ENCODE measurements around the gene FSD1L.

FSD1L gene

DNA sequence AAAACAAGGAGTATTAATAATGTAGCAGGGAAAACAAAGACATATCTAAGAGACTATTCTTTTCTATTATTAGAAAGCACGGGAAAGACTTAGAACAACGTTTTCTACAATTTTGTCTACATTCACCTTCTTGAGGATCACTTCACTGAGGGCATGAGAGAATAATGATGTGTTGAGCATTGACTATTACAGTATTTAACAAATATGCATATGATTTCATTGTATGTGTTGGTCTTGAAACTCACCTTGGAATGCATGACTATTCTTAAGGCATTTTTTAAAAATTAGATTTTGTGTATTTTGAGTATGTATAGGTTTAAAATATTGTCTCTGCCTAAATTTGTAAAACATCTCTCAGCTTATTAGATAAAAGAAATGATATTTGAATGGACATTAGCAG is 1.2 kb downstream of the FSD1L start:
- no peak for TF ChIP-seq CTCF (conservative IDR thresholded peaks at IDR 0.05; ENCODE audit: low read depth, low read length)
- H3K27ac ChIP-seq, result no peak overlapping the region
- peak overlapping the region; percentile 84 for H3K4me2 ChIP-seq
- H3K4me1 ChIP-seq (ENCODE audit: low read depth, poor library complexity, severe bottlenecking), result peaks cover 14% of the 10 kb centered on the region
- no peak overlapping the region for H3K9ac ChIP-seq
- no peak overlapping the region for H2AFZ ChIP-seq (ENCODE audit: low read depth)
- no peaks in the 10 kb centered on the region for H3K36me3 ChIP-seq (ENCODE audit: insufficient read depth)
- no peak overlapping the region for H3K4me3 ChIP-seq (IDR thresholded peaks at IDR 0.05; ENCODE audit: insufficient read depth, low read depth, low read length)
- no peaks in the 10 kb centered on the region for H3K27me3 ChIP-seq (ENCODE audit: insufficient read depth, low read depth)
- peaks cover 4% of the 10 kb centered on the region; the same call in 1 of the 2 replicates for H3K79me2 ChIP-seq (ENCODE audit: insufficient read depth, low read depth)
- H4K20me1 ChIP-seq (ENCODE audit: insufficient read depth), result no peaks in the 10 kb centered on the region

DNA sequence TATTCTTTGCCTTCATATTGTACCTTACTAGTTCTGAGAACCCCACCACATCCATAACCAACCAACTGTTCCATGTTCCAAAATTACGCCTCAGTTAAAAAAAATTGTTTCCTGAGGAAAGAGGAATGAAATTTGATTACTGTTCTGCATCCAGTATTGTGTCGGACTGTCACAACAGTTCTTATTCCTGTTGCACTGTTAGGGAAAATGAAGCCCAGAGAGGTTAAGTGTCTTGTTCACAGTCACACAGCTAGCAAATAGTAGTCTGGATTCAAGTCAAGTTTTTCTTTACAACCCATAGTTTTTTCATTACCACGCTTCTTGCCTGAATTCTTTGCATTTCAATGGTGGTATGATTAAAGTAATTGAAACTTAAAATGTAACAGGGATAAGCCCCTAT is 4.4 kb downstream of the FSD1L start:
- H3K4me3 ChIP-seq (IDR thresholded peaks at IDR 0.05; ENCODE audit: insufficient read depth, low read depth, low read length), result no peak overlapping the region
- H3K36me3 ChIP-seq (ENCODE audit: insufficient read depth), result no peaks in the 10 kb centered on the region
- H3K4me1 ChIP-seq (ENCODE audit: low read depth, poor library complexity, severe bottlenecking), result peaks cover 14% of the 10 kb centered on the region
- TF ChIP-seq CTCF (conservative IDR thresholded peaks at IDR 0.05; ENCODE audit: low read depth, low read length), result no peak
- no peak overlapping the region for H2AFZ ChIP-seq (ENCODE audit: low read depth)
- no peak overlapping the region for H3K4me2 ChIP-seq
- no peaks in the 10 kb centered on the region for H3K27me3 ChIP-seq (ENCODE audit: insufficient read depth, low read depth)
- no peak overlapping the region for H3K9ac ChIP-seq
- H4K20me1 ChIP-seq (ENCODE audit: insufficient read depth), result no peaks in the 10 kb centered on the region
- H3K27ac ChIP-seq, result no peak overlapping the region
- peaks cover 4% of the 10 kb centered on the region; the same call in 1 of the 2 replicates for H3K79me2 ChIP-seq (ENCODE audit: insufficient read depth, low read depth)

- no peaks in the 10 kb centered on the region for H3K4me1 ChIP-seq (ENCODE audit: low read depth, poor library complexity, severe bottlenecking)
- no peak overlapping the region for H3K9ac ChIP-seq
- H3K79me2 ChIP-seq (ENCODE audit: insufficient read depth, low read depth), result no peaks in the 10 kb centered on the region; the same call in 1 of the 2 replicates
- TF ChIP-seq CTCF (conservative IDR thresholded peaks at IDR 0.05; ENCODE audit: low read depth, low read length), result no peak
- no peaks in the 10 kb centered on the region for H4K20me1 ChIP-seq (ENCODE audit: insufficient read depth)
- no peaks in the 10 kb centered on the region for H3K27me3 ChIP-seq (ENCODE audit: insufficient read depth, low read depth)
- no peak overlapping the region for H3K27ac ChIP-seq
- H3K4me2 ChIP-seq, result no peak overlapping the region
- no peak overlapping the region for H3K4me3 ChIP-seq (IDR thresholded peaks at IDR 0.05; ENCODE audit: insufficient read depth, low read depth, low read length)
- no peaks in the 10 kb centered on the region for H3K36me3 ChIP-seq (ENCODE audit: insufficient read depth)
- no peak overlapping the region for H2AFZ ChIP-seq (ENCODE audit: low read depth)
These were observed 8.1 kb downstream of the FSD1L start for GRCh38 chr9:105455836-105456475.

GRCh38 chr9:105457560-105458294 is 9.9 kb downstream of the FSD1L start:
- Histone ChIP-seq H3K4me1 (ENCODE audit: low read depth, poor library complexity, severe bottlenecking) (no peaks in the 10 kb centered on the region), H3K27ac (no peak overlapping the region), H3K4me2 (no peak overlapping the region), H2AFZ (ENCODE audit: low read depth) (no peak overlapping the region), H4K20me1 (ENCODE audit: insufficient read depth) (no peaks in the 10 kb centered on the region; the same call in 1 of the 2 replicates), H3K36me3 (ENCODE audit: insufficient read depth) (no peaks in the 10 kb centered on the region), H3K27me3 (ENCODE audit: insufficient read depth, low read depth) (no peaks in the 10 kb centered on the region), H3K9ac (no peak overlapping the region), H3K79me2 (ENCODE audit: insufficient read depth, low read depth) (no peaks in the 10 kb centered on the region), H3K4me3 (IDR thresholded peaks at IDR 0.05; ENCODE audit: insufficient read depth, low read depth, low read length) (no peak overlapping the region)
- no peak for TF ChIP-seq CTCF (conservative IDR thresholded peaks at IDR 0.05; ENCODE audit: low read depth, low read length)

All from KMS-11 (cell line).